WTC11 (cell line): Measurements from ENCODE around the gene SMOC1. TPM values are rescaled to one million over a fixed set of nuclear protein-coding genes. Genes with fewer than 3 reads are reported as not detected.

Experiments used
- ATAC-seq: fragments of 200-7000 bp; cut with Tn5 transposase; 2 replicates; pipeline ENCODE4 v1.10.0; 2021; ENCODE audit warnings: mild to moderate bottlenecking, moderate library complexity
- CTCF ChIA-PET: fragments of 300-600 bp; sonication (Branson Sonifier 250); formaldehyde crosslinking; loops from one replicate; lab custom pipeline; 2021; ENCODE audit warnings: antibody characterized with exemption; lab: Charles Lee
- POLR2A ChIA-PET: fragments of 350-600 bp; sonication (Branson Sonifier 250); formaldehyde crosslinking; loops from one replicate; lab custom pipeline; 2021; ENCODE audit warnings: antibody characterized with exemption; lab: Charles Lee
- DNase-seq: peaks from one replicate; pipeline ENCODE4 v3.0.0; 2021; ENCODE audit warnings: low spot score
- H3K27ac Mint-ChIP-seq: 2 replicates; pipeline ENCODE4 v1.8.0; 2021; ENCODE audit warnings: mixed read lengths
- H3K27me3 Mint-ChIP-seq: 2 replicates; pipeline ENCODE4 v1.8.0; 2021; ENCODE audit warnings: low read depth, mild to moderate bottlenecking, moderate library complexity, mixed read lengths
- H3K36me3 Mint-ChIP-seq: 2 replicates; pipeline ENCODE4 v1.8.0; 2021; ENCODE audit warnings: mixed read lengths
- H3K4me1 Mint-ChIP-seq: 2 replicates; pipeline ENCODE4 v1.8.0; 2022; ENCODE audit warnings: mixed read lengths
- H3K4me3 Mint-ChIP-seq: 2 replicates; pipeline ENCODE4 v1.8.0; 2021; ENCODE audit warnings: mild to moderate bottlenecking, moderate library complexity, mixed read lengths
- H3K9me3 Mint-ChIP-seq: 2 replicates; pipeline ENCODE4 v1.8.0; 2021; ENCODE audit warnings: mixed read lengths
- ATF1 ChIP-seq: sonication (generic); formaldehyde crosslinking; IDR thresholded peaks from 2 replicates; pipeline ENCODE4 v1.8.1; 2023; ENCODE audit warnings: mild to moderate bottlenecking, moderate library complexity, missing genetic modification reagents
- ATF3 ChIP-seq: sonication (generic); formaldehyde crosslinking; conservative IDR thresholded peaks from 2 replicates; pipeline ENCODE4 v1.8.1; 2022; ENCODE audit warnings: mild to moderate bottlenecking, missing genetic modification reagents
- CREB1 ChIP-seq: sonication (generic); formaldehyde crosslinking; IDR thresholded peaks from 2 replicates; pipeline ENCODE4 v1.8.0; 2023; ENCODE audit warnings: mild to moderate bottlenecking, missing genetic modification reagents
- CREM ChIP-seq: sonication (generic); formaldehyde crosslinking; IDR thresholded peaks from 2 replicates; pipeline ENCODE4 v1.8.1; 2022; ENCODE audit warnings: mild to moderate bottlenecking, missing genetic modification reagents, moderate library complexity
- ETV6 ChIP-seq: sonication (generic); formaldehyde crosslinking; IDR thresholded peaks from 2 replicates; pipeline ENCODE4 v1.8.1; 2022; ENCODE audit warnings: mild to moderate bottlenecking, missing genetic modification reagents
- FOXJ3 ChIP-seq: sonication (generic); formaldehyde crosslinking; IDR thresholded peaks from 2 replicates; pipeline ENCODE4 v1.9.0; 2021; ENCODE audit warnings: missing genetic modification reagents, mild to moderate bottlenecking, borderline replicate concordance
- FOXK1 ChIP-seq: sonication (generic); formaldehyde crosslinking; IDR thresholded peaks from 2 replicates; pipeline ENCODE4 v1.8.0; 2022; ENCODE audit warnings: mild to moderate bottlenecking, moderate library complexity, missing genetic modification reagents
- JUN ChIP-seq: sonication (generic); formaldehyde crosslinking; IDR thresholded peaks from 2 replicates; pipeline ENCODE4 v1.8.0; 2023; ENCODE audit warnings: mild to moderate bottlenecking, missing genetic modification reagents
- MLX ChIP-seq: sonication (generic); formaldehyde crosslinking; IDR thresholded peaks from 2 replicates; pipeline ENCODE4 v1.8.1; 2023; ENCODE audit warnings: mild to moderate bottlenecking, missing genetic modification reagents, moderate library complexity
- NFE2L1 ChIP-seq: sonication (generic); formaldehyde crosslinking; IDR thresholded peaks from 2 replicates; pipeline ENCODE4 v1.8.1; 2023; ENCODE audit warnings: missing genetic modification reagents
- NR2C2 ChIP-seq: sonication (generic); formaldehyde crosslinking; IDR thresholded peaks from 2 replicates; pipeline ENCODE4 v1.8.0; 2022; ENCODE audit warnings: mild to moderate bottlenecking, missing genetic modification reagents
- RELA ChIP-seq: sonication (generic); formaldehyde crosslinking; IDR thresholded peaks from 2 replicates; pipeline ENCODE4 v1.8.1; 2022; ENCODE audit warnings: missing genetic modification reagents, mild to moderate bottlenecking, borderline replicate concordance
- SP1 ChIP-seq: sonication (generic); formaldehyde crosslinking; conservative IDR thresholded peaks from 2 replicates; pipeline ENCODE4 v1.8.1; 2022; ENCODE audit warnings: missing genetic modification reagents
- USF2 ChIP-seq: sonication (generic); formaldehyde crosslinking; IDR thresholded peaks from 2 replicates; pipeline ENCODE4 v1.8.1; 2023; ENCODE audit warnings: mild to moderate bottlenecking, missing genetic modification reagents, moderate library complexity
- ZBTB21 ChIP-seq: sonication (generic); formaldehyde crosslinking; IDR thresholded peaks from 2 replicates; pipeline ENCODE4 v1.8.1; 2023; ENCODE audit warnings: mild to moderate bottlenecking, missing genetic modification reagents, borderline replicate concordance
- ZNF219 ChIP-seq: sonication (generic); formaldehyde crosslinking; IDR thresholded peaks from 2 replicates; pipeline ENCODE4 v1.8.0; 2023; ENCODE audit warnings: missing genetic modification reagents, mild to moderate bottlenecking, borderline replicate concordance
- ZNF263 ChIP-seq: sonication (generic); formaldehyde crosslinking; IDR thresholded peaks from 2 replicates; pipeline ENCODE4 v1.8.1; 2022; ENCODE audit warnings: low read depth, mild to moderate bottlenecking, moderate library complexity, missing genetic modification reagents
- ZNF281 ChIP-seq: sonication (generic); formaldehyde crosslinking; IDR thresholded peaks from 2 replicates; pipeline ENCODE4 v1.8.0; 2023; ENCODE audit warnings: mild to moderate bottlenecking, missing genetic modification reagents
- ZNF317 ChIP-seq: sonication (generic); formaldehyde crosslinking; IDR thresholded peaks from 2 replicates; pipeline ENCODE4 v1.8.1; 2023; ENCODE audit warnings: low read depth, mild to moderate bottlenecking, moderate library complexity, missing genetic modification reagents, borderline replicate concordance
- ZNF396 ChIP-seq: fragments of 250-450 bp; sonication (Bioruptor Pico); IDR thresholded peaks from 2 replicates; pipeline ENCODE4 v1.8.0; 2021; ENCODE audit warnings: mild to moderate bottlenecking, moderate library complexity, borderline replicate concordance
- ZNF512 ChIP-seq: sonication (generic); formaldehyde crosslinking; IDR thresholded peaks from 2 replicates; pipeline ENCODE4 v1.8.1; 2022; ENCODE audit warnings: missing genetic modification reagents, borderline replicate concordance
- ZNF532 ChIP-seq: fragments of 250-450 bp; sonication (Bioruptor Pico); IDR thresholded peaks from 2 replicates; pipeline ENCODE4 v1.9.0; 2021; ENCODE audit warnings: mild to moderate bottlenecking, borderline replicate concordance
- ZSCAN18 ChIP-seq: fragments of 250-450 bp; sonication (Bioruptor Pico); IDR thresholded peaks from 2 replicates; pipeline ENCODE4 v2.1.2; 2022; ENCODE audit warnings: mild to moderate bottlenecking, moderate library complexity
- total RNA-seq: library from RNA; stranded (reverse); gene quantifications from 3 replicates; pipeline ENCODE4 v1.2.3, GENCODE V29; 2021

The SMOC1 gene
- total RNA-seq, 1 experiment from 2014 or later = 1.1 TPM

GRCh38 chr14:70077720-70078119 is 198.5 kb downstream of the SMOC1 start:
- TF ChIP-seq ZNF263 (CRISPR knock-in tag) = no peak
- no peak for TF ChIP-seq CREB1 (CRISPR knock-in tag)
- no peak for TF ChIP-seq SP1 (CRISPR knock-in tag)
- no peak for TF ChIP-seq USF2 (CRISPR knock-in tag)
- TF ChIP-seq ATF1 (CRISPR knock-in tag) = no peak
- TF ChIP-seq ZSCAN18 (CRISPR knock-in tag) = no peak
- TF ChIP-seq MLX (CRISPR knock-in tag) = no peak
- no peak for TF ChIP-seq CREM (CRISPR knock-in tag)
- TF ChIP-seq NR2C2 = no peak
- TF ChIP-seq FOXK1 = no peak
- no peak for TF ChIP-seq ZNF317 (CRISPR knock-in tag)
- no peak for TF ChIP-seq FOXJ3 (CRISPR knock-in tag)
- TF ChIP-seq JUN (CRISPR knock-in tag) = no peak
- TF ChIP-seq ATF3 = no peak
- TF ChIP-seq ZNF219 = no peak
- no peak for TF ChIP-seq ZNF396 (CRISPR knock-in tag)
- CTCF ChIA-PET = no interaction called here
- POLR2A ChIA-PET = no interaction called here
- Mint-ChIP-seq H3K4me3 (no peak overlapping the region), H3K27me3 (peaks cover 3% of the 10 kb centered on the region; the same call in 1 of the 2 replicates), H3K9me3 (no peaks in the 10 kb centered on the region), H3K4me1 (peaks cover 18% of the 10 kb centered on the region), H3K27ac (no peak overlapping the region), H3K36me3 (no peaks in the 10 kb centered on the region)
- DNase-seq = no peak
- ATAC-seq = no peak

GRCh38 chr14:70078329-70078728 is 199.1 kb downstream of the SMOC1 start:
- Mint-ChIP-seq H3K4me1 (peaks cover 18% of the 10 kb centered on the region), H3K27me3 (peaks cover 3% of the 10 kb centered on the region; the same call in 1 of the 2 replicates), H3K27ac (no peak overlapping the region), H3K9me3 (no peaks in the 10 kb centered on the region), H3K36me3 (no peaks in the 10 kb centered on the region), H3K4me3 (no peak overlapping the region)
- POLR2A ChIA-PET = no interaction called here
- DNase-seq = no peak
- no peak for ATAC-seq
- CTCF ChIA-PET = interaction anchor here (1.2 kb wide), 1 partner anchor 9 kb away, joined by 4 read pairs; no protein-coding TSS in a partner anchor
- TF ChIP-seq ZNF532 (no peak), RELA (CRISPR knock-in tag) (no peak), ETV6 (CRISPR knock-in tag) (no peak), ZNF281 (CRISPR knock-in tag) (no peak), NFE2L1 (CRISPR knock-in tag) (no peak), ATF3 (no peak), ZBTB21 (CRISPR knock-in tag) (no peak), ZNF512 (CRISPR knock-in tag) (no peak)
